HepG2 (cell line): ENCODE measurements around the gene TTC38. TPM values are rescaled to one million over a fixed set of nuclear protein-coding genes. Genes with fewer than 3 reads are reported as not detected.

Experiments
- ATRX ChIP-seq: sonication (generic); formaldehyde crosslinking; IDR thresholded peaks from 2 replicates; pipeline ENCODE4 v1.4.0; 2020; ENCODE audit warnings: missing genetic modification reagents, borderline replicate concordance
- CREB1 ChIP-seq, 2 experiments: fragments of 450-650 bp in 1 of 2; IDR thresholded peaks; 2 replicates each; pipeline ENCODE4 v1.6.1; 2016 to 2017; ENCODE audit warnings: control low read depth in 1 of 2, mild to moderate bottlenecking in 1 of 2, missing compliant biosample characterization in 1 of 2, missing genetic modification characterization in 1 of 2
- KDM2A ChIP-seq: sonication (generic); formaldehyde crosslinking; IDR thresholded peaks from 2 replicates; pipeline ENCODE4 v1.4.0; 2020; ENCODE audit warnings: low read depth, missing genetic modification reagents, borderline replicate concordance
- NONO ChIP-seq, 2 experiments: fragments of 450-650 bp in 1 of 2; sonication (generic) in 1 of 2; formaldehyde crosslinking in 1 of 2; IDR thresholded peaks in 1 of 2; conservative IDR thresholded peaks in 1 of 2; 2 replicates each; pipeline versions ENCODE4 v1.6.1 to v1.8.0; 2017 to 2022; ENCODE audit warnings: mild to moderate bottlenecking in 1 of 2, missing genetic modification reagents in 1 of 2, moderate library complexity in 1 of 2
- PAF1 ChIP-seq: IDR thresholded peaks from 2 replicates; pipeline ENCODE4 v1.6.1; 2016; ENCODE audit warnings: missing genetic modification reagents, missing compliant biosample characterization
- THYN1 ChIP-seq: sonication (generic); formaldehyde crosslinking; IDR thresholded peaks from 2 replicates; pipeline ENCODE4 v1.8.1; 2023; ENCODE audit warnings: low read depth, mild to moderate bottlenecking, moderate library complexity, missing genetic modification reagents, borderline replicate concordance
- TIGD3 ChIP-seq: sonication (generic); formaldehyde crosslinking; IDR thresholded peaks from 2 replicates; pipeline ENCODE4 v1.5.1; 2020; ENCODE audit warnings: mild to moderate bottlenecking, missing genetic modification reagents, borderline replicate concordance
- ZNF17 ChIP-seq: sonication (generic); formaldehyde crosslinking; IDR thresholded peaks from 2 replicates; pipeline ENCODE4 v1.5.0; 2020; ENCODE audit warnings: mild to moderate bottlenecking, missing genetic modification reagents
- ZNF282 ChIP-seq: fragments of 450-650 bp; IDR thresholded peaks from 2 replicates; pipeline ENCODE4 v1.6.1; 2018; ENCODE audit not compliant: partially characterized antibody
- ZNF557 ChIP-seq: sonication (generic); formaldehyde crosslinking; IDR thresholded peaks from 2 replicates; pipeline ENCODE4 v1.4.0; 2020; ENCODE audit warnings: missing genetic modification reagents
- ZNF891 ChIP-seq: sonication (generic); formaldehyde crosslinking; IDR thresholded peaks from 2 replicates; pipeline ENCODE4 v1.5.0; 2020; ENCODE audit warnings: mild to moderate bottlenecking, missing genetic modification reagents
- ZSCAN22 ChIP-seq: sonication (generic); formaldehyde crosslinking; IDR thresholded peaks from 2 replicates; pipeline ENCODE4 v1.4.0; 2020; ENCODE audit warnings: mild to moderate bottlenecking, missing genetic modification reagents
- polyA plus RNA-seq, 8 experiments: library from polyadenylated mRNA; depleted of rRNA in 3 of 8; stranded (reverse) in 7 of 8; unstranded in 1 of 8; fragments of >200 nt; fragmentation: Illumina TruSeq in 4 of 8; extraction: Trizol in 4 of 8; gene quantifications; 2 replicates each; pipeline versions ENCODE4 v1.2.1 to v1.2.3, GENCODE V29; 2011 to 2016; ENCODE audit warnings: low read depth in 4 of 8, missing spikeins in 1 of 8, mixed read lengths in 1 of 8; ENCODE audit not compliant: insufficient read depth in 1 of 8
- total RNA-seq, 5 experiments: library from RNA; depleted of rRNA; stranded (reverse); fragments of >200 nt; fragmentation: Illumina TruSeq; extraction: Trizol; gene quantifications; 2 replicates each; pipeline ENCODE4 v1.2.3, GENCODE V29; 2016; ENCODE audit warnings: low read depth in 1 of 5
- TF ChIP-seq, protein P1 (sequence below): sonication (generic); formaldehyde crosslinking; IDR thresholded peaks from 2 replicates; pipeline ENCODE4 v1.4.0; 2020; ENCODE audit warnings: missing genetic modification reagents
- TF ChIP-seq, protein P2 (sequence below): sonication (generic); formaldehyde crosslinking; IDR thresholded peaks from 2 replicates; pipeline ENCODE4 v1.5.0; 2020; ENCODE audit warnings: mild to moderate bottlenecking, missing genetic modification reagents, borderline replicate concordance
- TF ChIP-seq, protein P3 (sequence below), 2 experiments: IDR thresholded peaks; 2 replicates each; pipeline ENCODE4 v1.6.1; 2011 to 2012; ENCODE audit warnings: low read length in 2 of 2, borderline replicate concordance in 1 of 2, low read depth in 1 of 2, mild to moderate bottlenecking in 1 of 2, moderate library complexity in 1 of 2
- TF ChIP-seq, protein P4 (sequence below): sonication (generic); formaldehyde crosslinking; IDR thresholded peaks from 2 replicates; pipeline ENCODE4 v1.5.1; 2020; ENCODE audit warnings: missing genetic modification reagents, mild to moderate bottlenecking, borderline replicate concordance

TTC38 gene
- total and polyA plus RNA-seq, 2 of the 13 experiments (the other 11 are each of a cell fraction or from before 2014, with no cell fraction given): 101 to 105 TPM

- TF ChIP-seq CREB1 (IDR thresholded peaks at IDR 0.05) (no peak), CREB1 (CRISPR knock-in tag; IDR thresholded peaks at IDR 0.05) (no peak), PAF1 (CRISPR knock-in tag) (no peak), ZNF557 (no peak), ATRX (no peak), ZNF891 (CRISPR knock-in tag) (0 out of 2 replicates have a peak, but pooled peaks have one; percentile 35), THYN1 (no peak), KDM2A (CRISPR knock-in tag) (peak; percentile 61), ZSCAN22 (CRISPR knock-in tag) (no peak), ZNF17 (CRISPR knock-in tag) (no peak), NONO (IDR thresholded peaks at IDR 0.05) (no peak), NONO (CRISPR knock-in tag; conservative IDR thresholded peaks at IDR 0.05) (peak; percentile 59; the same call in 1 of the 2 replicates), ZNF282 (no peak), TIGD3 (CRISPR knock-in tag) (no peak; the same call in 1 of the 2 replicates)
- TF ChIP-seq, protein P1, sequence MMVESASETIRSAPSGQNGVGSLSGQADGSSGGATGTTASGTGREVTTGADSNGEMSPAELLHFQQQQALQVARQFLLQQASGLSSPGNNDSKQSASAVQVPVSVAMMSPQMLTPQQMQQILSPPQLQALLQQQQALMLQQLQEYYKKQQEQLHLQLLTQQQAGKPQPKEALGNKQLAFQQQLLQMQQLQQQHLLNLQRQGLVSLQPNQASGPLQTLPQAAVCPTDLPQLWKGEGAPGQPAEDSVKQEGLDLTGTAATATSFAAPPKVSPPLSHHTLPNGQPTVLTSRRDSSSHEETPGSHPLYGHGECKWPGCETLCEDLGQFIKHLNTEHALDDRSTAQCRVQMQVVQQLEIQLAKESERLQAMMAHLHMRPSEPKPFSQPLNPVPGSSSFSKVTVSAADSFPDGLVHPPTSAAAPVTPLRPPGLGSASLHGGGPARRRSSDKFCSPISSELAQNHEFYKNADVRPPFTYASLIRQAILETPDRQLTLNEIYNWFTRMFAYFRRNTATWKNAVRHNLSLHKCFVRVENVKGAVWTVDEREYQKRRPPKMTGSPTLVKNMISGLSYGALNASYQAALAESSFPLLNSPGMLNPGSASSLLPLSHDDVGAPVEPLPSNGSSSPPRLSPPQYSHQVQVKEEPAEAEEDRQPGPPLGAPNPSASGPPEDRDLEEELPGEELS (CRISPR knock-in tag): no peak
- TF ChIP-seq, protein P2, sequence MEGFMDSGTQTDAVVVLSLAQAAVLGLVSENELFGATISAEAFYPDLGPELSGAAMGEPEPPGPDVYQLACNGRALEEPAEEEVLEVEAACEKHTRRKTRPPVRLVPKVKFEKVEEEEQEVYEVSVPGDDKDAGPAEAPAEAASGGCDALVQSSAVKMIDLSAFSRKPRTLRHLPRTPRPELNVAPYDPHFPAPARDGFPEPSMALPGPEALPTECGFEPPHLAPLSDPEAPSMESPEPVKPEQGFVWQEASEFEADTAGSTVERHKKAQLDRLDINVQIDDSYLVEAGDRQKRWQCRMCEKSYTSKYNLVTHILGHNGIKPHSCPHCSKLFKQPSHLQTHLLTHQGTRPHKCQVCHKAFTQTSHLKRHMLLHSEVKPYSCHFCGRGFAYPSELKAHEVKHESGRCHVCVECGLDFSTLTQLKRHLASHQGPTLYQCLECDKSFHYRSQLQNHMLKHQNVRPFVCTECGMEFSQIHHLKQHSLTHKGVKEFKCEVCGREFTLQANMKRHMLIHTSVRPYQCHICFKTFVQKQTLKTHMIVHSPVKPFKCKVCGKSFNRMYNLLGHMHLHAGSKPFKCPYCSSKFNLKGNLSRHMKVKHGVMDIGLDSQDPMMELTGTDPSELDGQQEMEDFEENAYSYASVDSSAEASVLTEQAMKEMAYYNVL (CRISPR knock-in tag): 0 out of 2 replicates have a peak, but pooled peaks have one; percentile 54
- TF ChIP-seq, protein P3, sequence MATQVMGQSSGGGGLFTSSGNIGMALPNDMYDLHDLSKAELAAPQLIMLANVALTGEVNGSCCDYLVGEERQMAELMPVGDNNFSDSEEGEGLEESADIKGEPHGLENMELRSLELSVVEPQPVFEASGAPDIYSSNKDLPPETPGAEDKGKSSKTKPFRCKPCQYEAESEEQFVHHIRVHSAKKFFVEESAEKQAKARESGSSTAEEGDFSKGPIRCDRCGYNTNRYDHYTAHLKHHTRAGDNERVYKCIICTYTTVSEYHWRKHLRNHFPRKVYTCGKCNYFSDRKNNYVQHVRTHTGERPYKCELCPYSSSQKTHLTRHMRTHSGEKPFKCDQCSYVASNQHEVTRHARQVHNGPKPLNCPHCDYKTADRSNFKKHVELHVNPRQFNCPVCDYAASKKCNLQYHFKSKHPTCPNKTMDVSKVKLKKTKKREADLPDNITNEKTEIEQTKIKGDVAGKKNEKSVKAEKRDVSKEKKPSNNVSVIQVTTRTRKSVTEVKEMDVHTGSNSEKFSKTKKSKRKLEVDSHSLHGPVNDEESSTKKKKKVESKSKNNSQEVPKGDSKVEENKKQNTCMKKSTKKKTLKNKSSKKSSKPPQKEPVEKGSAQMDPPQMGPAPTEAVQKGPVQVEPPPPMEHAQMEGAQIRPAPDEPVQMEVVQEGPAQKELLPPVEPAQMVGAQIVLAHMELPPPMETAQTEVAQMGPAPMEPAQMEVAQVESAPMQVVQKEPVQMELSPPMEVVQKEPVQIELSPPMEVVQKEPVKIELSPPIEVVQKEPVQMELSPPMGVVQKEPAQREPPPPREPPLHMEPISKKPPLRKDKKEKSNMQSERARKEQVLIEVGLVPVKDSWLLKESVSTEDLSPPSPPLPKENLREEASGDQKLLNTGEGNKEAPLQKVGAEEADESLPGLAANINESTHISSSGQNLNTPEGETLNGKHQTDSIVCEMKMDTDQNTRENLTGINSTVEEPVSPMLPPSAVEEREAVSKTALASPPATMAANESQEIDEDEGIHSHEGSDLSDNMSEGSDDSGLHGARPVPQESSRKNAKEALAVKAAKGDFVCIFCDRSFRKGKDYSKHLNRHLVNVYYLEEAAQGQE (IDR thresholded peaks at IDR 0.05; ENCODE audit: borderline replicate concordance in 1 of 2, low read depth in 1 of 2, low read length in 2 of 2): no peak
- TF ChIP-seq, protein P4, sequence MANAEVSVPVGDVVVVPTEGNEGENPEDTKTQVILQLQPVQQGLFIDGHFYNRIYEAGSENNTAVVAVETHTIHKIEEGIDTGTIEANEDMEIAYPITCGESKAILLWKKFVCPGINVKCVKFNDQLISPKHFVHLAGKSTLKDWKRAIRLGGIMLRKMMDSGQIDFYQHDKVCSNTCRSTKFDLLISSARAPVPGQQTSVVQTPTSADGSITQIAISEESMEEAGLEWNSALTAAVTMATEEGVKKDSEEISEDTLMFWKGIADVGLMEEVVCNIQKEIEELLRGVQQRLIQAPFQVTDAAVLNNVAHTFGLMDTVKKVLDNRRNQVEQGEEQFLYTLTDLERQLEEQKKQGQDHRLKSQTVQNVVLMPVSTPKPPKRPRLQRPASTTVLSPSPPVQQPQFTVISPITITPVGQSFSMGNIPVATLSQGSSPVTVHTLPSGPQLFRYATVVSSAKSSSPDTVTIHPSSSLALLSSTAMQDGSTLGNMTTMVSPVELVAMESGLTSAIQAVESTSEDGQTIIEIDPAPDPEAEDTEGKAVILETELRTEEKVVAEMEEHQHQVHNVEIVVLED: peak; percentile 83
These were observed 17.6 kb upstream of the TTC38 start, which contains the start of gene CDPF1 (continued) for GRCh38 chr22:46250035-46250782.
